SU-DHL-6 (cell line): ENCODE data around the gene INTS15.

Experiments
- H2AFZ ChIP-seq: fragments of 200-600 bp; sonication (generic); 2 replicates; pipeline ENCODE4 v1.6.1; 2014; ENCODE audit warnings: low read depth, mild to moderate bottlenecking, moderate library complexity, mixed read lengths, antibody characterized with exemption, low read length; ENCODE audit not compliant: severe bottlenecking
- H3F3A ChIP-seq: fragments of 200-600 bp; shearing (Covaris generic); 2 replicates; pipeline ENCODE4 v1.6.0; 2016; ENCODE audit warnings: antibody characterized with exemption, mild to moderate bottlenecking; ENCODE audit not compliant: insufficient read depth
- H3K27ac ChIP-seq: fragments of 200-600 bp; sonication (generic); 2 replicates; pipeline ENCODE4 v1.5.1; 2016; ENCODE audit warnings: low read depth, mild to moderate bottlenecking, low read length, moderate library complexity, mixed read lengths
- H3K27me3 ChIP-seq: fragments of 200-600 bp; sonication (generic), shearing (Covaris generic); 2 replicates; pipeline ENCODE4 v1.6.0; 2014; ENCODE audit warnings: mild to moderate bottlenecking, low read length
- H3K36me3 ChIP-seq: fragments of 200-600 bp; sonication (generic); 2 replicates; pipeline ENCODE4 v1.6.1; 2014; ENCODE audit warnings: mild to moderate bottlenecking, low read length, mixed read lengths
- H3K4me2 ChIP-seq: fragments of 300-600, 200-600 bp; shearing (Covaris generic), sonication (generic); 2 replicates; pipeline ENCODE4 v1.6.0; 2014; ENCODE audit warnings: low read length, low read depth, mild to moderate bottlenecking; ENCODE audit not compliant: poor library complexity, severe bottlenecking
- H3K4me3 ChIP-seq: fragments of 200-600 bp; sonication (generic); 2 replicates; pipeline ENCODE4 v1.5.1; 2014; ENCODE audit warnings: antibody characterized with exemption, low read length, mild to moderate bottlenecking, mixed read lengths; ENCODE audit not compliant: insufficient read depth, poor library complexity, severe bottlenecking
- H3K79me2 ChIP-seq: fragments of 200-600 bp; sonication (generic); 2 replicates; pipeline ENCODE4 v1.6.1; 2014; ENCODE audit warnings: mild to moderate bottlenecking, low read length, moderate library complexity; ENCODE audit not compliant: insufficient read depth
- H3K9ac ChIP-seq: fragments of 200-600 bp; sonication (generic); 2 replicates; pipeline ENCODE4 v1.7.0; 2014; ENCODE audit warnings: mild to moderate bottlenecking, low read length
- H3K9me2 ChIP-seq: fragments of 200-600 bp; sonication (generic); replicated peaks from 2 replicates; pipeline ENCODE4 v1.6.1; 2014; ENCODE audit warnings: low read length; ENCODE audit not compliant: insufficient read depth
- H3K9me3 ChIP-seq: fragments of 200-600 bp; sonication (generic); 2 replicates; pipeline ENCODE4 v1.6.1; 2014; ENCODE audit warnings: low read length, mixed read lengths; ENCODE audit not compliant: insufficient read depth
- H4K20me1 ChIP-seq: fragments of 200-600 bp; sonication (generic); 2 replicates; pipeline ENCODE4 v1.6.1; 2014; ENCODE audit warnings: low read depth, mild to moderate bottlenecking, antibody characterized with exemption, low read length, moderate library complexity, mixed read lengths
- EZH2phosphoT487 ChIP-seq: fragments of 200-600 bp; sonication (generic), shearing (Covaris generic); conservative IDR thresholded peaks from 2 replicates; pipeline ENCODE4 v1.6.1; 2018; ENCODE audit warnings: mild to moderate bottlenecking, antibody characterized with exemption, low read length, moderate library complexity, mixed read lengths
- TF ChIP-seq, protein P1 (sequence below): fragments of 200-600 bp; sonication (generic); IDR thresholded peaks from one replicate; pipeline ENCODE4 v1.5.1; 2017; ENCODE audit warnings: antibody characterized with exemption, mild to moderate bottlenecking, low read length, moderate library complexity; ENCODE audit not compliant: insufficient read depth, poor library complexity, severe bottlenecking

Gene INTS15

DNA sequence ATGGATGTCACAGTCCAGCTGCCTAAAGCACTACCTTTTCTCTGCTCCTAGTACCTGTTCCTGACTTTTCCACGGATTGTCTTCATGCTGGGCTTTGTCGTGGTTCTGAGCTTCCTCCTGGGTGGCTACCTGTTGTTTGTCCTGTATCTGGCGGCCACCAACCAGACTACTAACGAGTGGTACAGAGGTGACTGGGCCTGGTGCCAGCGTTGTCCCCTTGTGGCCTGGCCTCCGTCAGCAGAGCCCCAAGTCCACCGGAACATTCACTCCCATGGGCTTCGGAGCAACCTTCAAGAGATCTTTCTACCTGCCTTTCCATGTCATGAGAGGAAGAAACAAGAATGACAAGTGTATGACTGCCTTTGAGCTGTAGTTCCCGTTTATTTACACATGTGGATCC lies 1.3 kb upstream of the INTS15 start:
- Histone ChIP-seq H3K4me2 (no peak overlapping the region), H3K27me3 (no peaks in the 10 kb centered on the region), H3F3A (0 out of 2 replicates have a peak, but pooled peaks cover 5% of the 10 kb centered on the region), H3K36me3 (0 out of 2 replicates have a peak, but pooled peaks cover 11% of the 10 kb centered on the region), H3K9me3 (no peaks in the 10 kb centered on the region), H3K79me2 (peaks cover 17% of the 10 kb centered on the region), H2AFZ (no peak overlapping the region), H4K20me1 (no peaks in the 10 kb centered on the region), H3K4me3 (no peak overlapping the region), H3K9me2 (no peaks in the 10 kb centered on the region), H3K27ac (no peak overlapping the region), H3K9ac (no peak overlapping the region)
- TF ChIP-seq EZH2phosphoT487, result no peak
- TF ChIP-seq, protein P1, sequence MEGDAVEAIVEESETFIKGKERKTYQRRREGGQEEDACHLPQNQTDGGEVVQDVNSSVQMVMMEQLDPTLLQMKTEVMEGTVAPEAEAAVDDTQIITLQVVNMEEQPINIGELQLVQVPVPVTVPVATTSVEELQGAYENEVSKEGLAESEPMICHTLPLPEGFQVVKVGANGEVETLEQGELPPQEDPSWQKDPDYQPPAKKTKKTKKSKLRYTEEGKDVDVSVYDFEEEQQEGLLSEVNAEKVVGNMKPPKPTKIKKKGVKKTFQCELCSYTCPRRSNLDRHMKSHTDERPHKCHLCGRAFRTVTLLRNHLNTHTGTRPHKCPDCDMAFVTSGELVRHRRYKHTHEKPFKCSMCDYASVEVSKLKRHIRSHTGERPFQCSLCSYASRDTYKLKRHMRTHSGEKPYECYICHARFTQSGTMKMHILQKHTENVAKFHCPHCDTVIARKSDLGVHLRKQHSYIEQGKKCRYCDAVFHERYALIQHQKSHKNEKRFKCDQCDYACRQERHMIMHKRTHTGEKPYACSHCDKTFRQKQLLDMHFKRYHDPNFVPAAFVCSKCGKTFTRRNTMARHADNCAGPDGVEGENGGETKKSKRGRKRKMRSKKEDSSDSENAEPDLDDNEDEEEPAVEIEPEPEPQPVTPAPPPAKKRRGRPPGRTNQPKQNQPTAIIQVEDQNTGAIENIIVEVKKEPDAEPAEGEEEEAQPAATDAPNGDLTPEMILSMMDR, result no peak

DNA sequence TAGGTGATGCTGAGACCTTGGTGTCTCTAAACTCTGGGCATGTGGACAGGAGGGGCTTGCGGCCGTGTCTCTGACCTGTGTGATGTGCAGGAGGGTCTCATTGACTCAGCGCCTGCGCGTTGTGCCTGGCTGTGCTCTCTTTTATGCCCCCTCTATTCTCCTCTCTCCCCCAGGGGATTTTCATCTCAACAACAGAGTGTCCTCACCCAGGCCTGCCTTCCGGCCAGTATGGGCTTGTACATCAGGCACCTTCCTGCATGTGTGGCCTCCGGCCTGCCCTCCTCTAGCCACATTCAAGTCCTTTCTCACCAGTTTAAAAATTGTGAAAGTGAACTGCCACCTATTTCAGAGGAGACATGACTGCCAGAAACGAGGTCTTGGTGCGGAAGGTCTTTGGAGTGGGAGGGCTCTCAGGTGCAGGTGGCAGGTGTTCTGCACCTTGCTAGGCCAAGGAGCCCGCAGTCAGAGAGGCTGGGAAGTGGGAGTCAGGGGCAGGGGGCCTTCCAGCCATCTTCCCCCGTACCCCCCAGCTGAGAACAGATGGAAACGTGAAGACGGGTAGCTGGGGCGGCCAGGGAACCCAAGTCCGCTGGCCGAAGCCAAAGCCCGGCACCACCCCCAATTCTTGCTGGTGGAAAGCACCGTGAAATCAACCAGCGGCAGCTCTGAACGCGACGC lies 531 bp upstream of the INTS15 start:
- Histone ChIP-seq H3F3A (0 out of 2 replicates have a peak, but pooled peaks cover 5% of the 10 kb centered on the region), H3K4me3 (no peak overlapping the region), H3K79me2 (peaks cover 17% of the 10 kb centered on the region), H2AFZ (peak overlapping the region; percentile 58), H4K20me1 (no peaks in the 10 kb centered on the region), H3K4me2 (peak overlapping the region; percentile 43), H3K9ac (peak overlapping the region; percentile 83), H3K9me2 (no peaks in the 10 kb centered on the region), H3K27ac (no peak overlapping the region), H3K27me3 (no peaks in the 10 kb centered on the region), H3K36me3 (0 out of 2 replicates have a peak, but pooled peaks cover 9% of the 10 kb centered on the region), H3K9me3 (no peaks in the 10 kb centered on the region)
- TF ChIP-seq, protein P1, result no peak
- no peak for TF ChIP-seq EZH2phosphoT487

DNA sequence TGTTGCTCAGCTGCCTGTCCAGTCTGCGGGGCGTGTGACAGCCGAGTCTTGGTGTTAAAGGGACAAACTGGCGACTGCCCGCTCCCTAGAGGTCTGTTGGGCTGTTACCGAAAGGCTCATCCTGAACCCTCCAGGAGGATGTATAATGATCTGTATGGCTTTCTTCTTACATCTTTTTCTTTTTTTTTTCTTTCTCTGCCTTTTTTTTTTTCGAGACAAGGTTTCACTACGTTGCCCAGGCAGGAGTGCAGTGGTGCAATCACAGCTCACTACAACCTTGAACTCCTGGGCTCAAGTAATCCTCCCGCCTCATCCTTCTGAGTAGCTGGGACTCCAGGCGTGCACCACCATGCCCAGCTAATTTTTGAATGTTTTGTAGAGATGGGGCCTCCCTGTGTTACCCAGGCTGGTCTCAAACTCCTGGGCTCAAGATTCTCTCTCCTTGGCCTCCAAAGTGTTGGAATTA lies 857 bp downstream of the INTS15 start:
- TF ChIP-seq EZH2phosphoT487, result no peak
- TF ChIP-seq, protein P1, result no peak
- peak overlapping the region; percentile 79 for H3K4me2 ChIP-seq
- H3K9ac ChIP-seq, result peak overlapping the region; percentile 83
- no peaks in the 10 kb centered on the region for H3K27me3 ChIP-seq
- peak overlapping the region; percentile 78 for H3K27ac ChIP-seq
- peaks cover 17% of the 10 kb centered on the region for H3K79me2 ChIP-seq
- H3F3A ChIP-seq, result 0 out of 2 replicates have a peak, but pooled peaks cover 5% of the 10 kb centered on the region
- peaks cover 6% of the 10 kb centered on the region; the same call in 1 of the 2 replicates for H3K36me3 ChIP-seq
- no peaks in the 10 kb centered on the region for H3K9me3 ChIP-seq
- peak overlapping the region; percentile 95 for H3K4me3 ChIP-seq
- H2AFZ ChIP-seq, result peak overlapping the region; percentile 71
- H4K20me1 ChIP-seq, result no peaks in the 10 kb centered on the region
- H3K9me2 ChIP-seq, result no peaks in the 10 kb centered on the region
